Caco-2 (cell line): ENCODE measurements around the gene LAP3. TPM values are rescaled to one million over a fixed set of nuclear protein-coding genes. Genes with fewer than 3 reads are reported as not detected.

Experiments
- BruUV-seq: library from RNA; stranded (reverse); fragments of 400-500 nt; replicated peaks from 2 replicates; lab custom pipeline; 2021; lab: Mats Ljungman, UMichigan
- CTCF ChIA-PET: fragments of 300-600 bp; sonication (Branson Sonifier 250); formaldehyde crosslinking; loops from one replicate; lab custom pipeline; 2022; ENCODE audit warnings: antibody characterized with exemption; lab: Charles Lee
- POLR2A ChIA-PET: fragments of 300-600 bp; sonication (Branson Sonifier 250); formaldehyde crosslinking; loops from one replicate; lab custom pipeline; 2022; ENCODE audit warnings: antibody characterized with exemption; lab: Charles Lee
- DNase-seq, 2 experiments: peaks; one replicate each; pipeline versions ENCODE4 v3.0.0 to v3.0.0-alpha.2; 2020 to 2022
- H3K27me3 ChIP-seq: replicated peaks from 2 replicates; pipeline ENCODE4 v1.6.0; 2011; ENCODE audit warnings: low read length; ENCODE audit not compliant: control insufficient read depth, insufficient read depth
- H3K36me3 ChIP-seq: 2 replicates; pipeline ENCODE4 v1.5.1; 2011; ENCODE audit warnings: low read length; ENCODE audit not compliant: control insufficient read depth, insufficient read depth
- H3K4me1 ChIP-seq: fragments of 250-450 bp; sonication (Bioruptor Pico); 2 replicates; pipeline ENCODE4 v1.5.1; 2020; ENCODE audit warnings: mild to moderate bottlenecking
- H3K4me3 ChIP-seq: 2 replicates; pipeline ENCODE4 v1.5.1; 2011; ENCODE audit warnings: low read depth, mild to moderate bottlenecking, control low read depth, low read length
- H3K9me3 ChIP-seq: fragments of 250-450 bp; sonication (Bioruptor Pico); 2 replicates; pipeline ENCODE4 v1.5.1; 2020; ENCODE audit warnings: mild to moderate bottlenecking, moderate library complexity
- H3K27ac Mint-ChIP-seq: one replicate; pipeline ENCODE4 v1.8.0; 2022; ENCODE audit warnings: mixed read lengths; ENCODE audit not compliant: unreplicated experiment
- H3K27me3 Mint-ChIP-seq: one replicate; pipeline ENCODE4 v1.8.0; 2022; ENCODE audit warnings: mixed read lengths; ENCODE audit not compliant: insufficient read depth, unreplicated experiment
- H3K36me3 Mint-ChIP-seq: one replicate; pipeline ENCODE4 v1.8.0; 2022; ENCODE audit warnings: mild to moderate bottlenecking, mixed read lengths; ENCODE audit not compliant: insufficient read depth, unreplicated experiment
- H3K4me1 Mint-ChIP-seq: one replicate; pipeline ENCODE4 v1.8.0; 2022; ENCODE audit warnings: low read depth, mixed read lengths; ENCODE audit not compliant: unreplicated experiment
- H3K4me3 Mint-ChIP-seq: one replicate; pipeline ENCODE4 v1.8.0; 2022; ENCODE audit warnings: mild to moderate bottlenecking, moderate library complexity, mixed read lengths; ENCODE audit not compliant: unreplicated experiment
- H3K9me3 Mint-ChIP-seq: one replicate; pipeline ENCODE4 v1.8.0; 2022; ENCODE audit warnings: mixed read lengths; ENCODE audit not compliant: unreplicated experiment
- CTCF ChIP-seq, 2 experiments: fragments of 200-600 bp in 1 of 2; IDR thresholded peaks; 1 replicate in 1 of 2; 2 replicates in 1 of 2; pipeline versions ENCODE4 v1.5.1 to v1.8.0; 2011 to 2022; ENCODE audit warnings: antibody characterized with exemption in 1 of 2, control low read depth in 1 of 2, inconsistent platforms in 1 of 2, low read depth in 1 of 2, low read length in 1 of 2, mild to moderate bottlenecking in 1 of 2, moderate library complexity in 1 of 2; ENCODE audit not compliant: insufficient read depth in 1 of 2, severe bottlenecking in 1 of 2, unreplicated experiment in 1 of 2
- intact Hi-C: fragments of 100-400 bp; cut with micrococcal nuclease; formaldehyde crosslinking; loops from one replicate; pipeline ENCODE4 v1.10.0; 2022; ENCODE audit not compliant: unreplicated experiment
- total RNA-seq: library from RNA; stranded (reverse); gene quantifications from 2 replicates; pipeline ENCODE4 v1.2.3, GENCODE V29; 2022

Gene LAP3
- total RNA-seq, 1 experiment from 2014 or later: 62.7 TPM

- H3K4me1 ChIP-seq: peaks cover 16% of the 10 kb centered on the region
- Mint-ChIP-seq H3K27ac (no peak overlapping the region), H3K4me1 (peaks cover 8% of the 10 kb centered on the region), H3K9me3 (no peaks in the 10 kb centered on the region), H3K27me3 (no peaks in the 10 kb centered on the region), H3K4me3 (peak overlapping the region; percentile 84), H3K36me3 (peaks cover 22% of the 10 kb centered on the region)
- intact Hi-C loops: loop anchor here (5.0 kb wide), 1 partner anchor 444 kb away; the partner anchor contains the start of gene LCORL
- no peaks in the 10 kb centered on the region for H3K36me3 ChIP-seq
- no peak for TF ChIP-seq CTCF (IDR thresholded peaks at IDR 0.05; ENCODE audit: insufficient read depth in 1 of 2, low read depth in 1 of 2, low read length in 1 of 2, severe bottlenecking in 1 of 2, unreplicated experiment in 1 of 2)
- H3K4me3 ChIP-seq: peak overlapping the region; percentile 77
- H3K9me3 ChIP-seq: no peaks in the 10 kb centered on the region
- no peaks in the 10 kb centered on the region for H3K27me3 ChIP-seq
- ChIA-PET POLR2A (interaction anchor here (0.6 kb wide), 1 partner anchor 29 kb away, joined by 3 read pairs; no protein-coding TSS in a partner anchor), CTCF (interaction anchor here (1.2 kb wide), 1 partner anchor 29 kb away, joined by 9 read pairs; no protein-coding TSS in a partner anchor)
- BruUV-seq: no TSS peak
- DNase-seq: no peak
Observed at GRCh38 chr4:17578482-17578891, 1.5 kb downstream of the LAP3 start.

- peaks cover 8% of the 10 kb centered on the region for H3K4me1 Mint-ChIP-seq
- Histone ChIP-seq H3K4me3 (no peak overlapping the region), H3K36me3 (no peaks in the 10 kb centered on the region), H3K9me3 (no peaks in the 10 kb centered on the region), H3K27me3 (no peaks in the 10 kb centered on the region), H3K4me1 (peaks cover 14% of the 10 kb centered on the region)
- ChIA-PET POLR2A (no interaction called here), CTCF (no interaction called here)
- no peaks in the 10 kb centered on the region for H3K27me3 Mint-ChIP-seq
- no peak overlapping the region for H3K27ac Mint-ChIP-seq
- BruUV-seq: no TSS peak
- no peaks in the 10 kb centered on the region for H3K9me3 Mint-ChIP-seq
- H3K36me3 Mint-ChIP-seq: peaks cover 34% of the 10 kb centered on the region
- no peak overlapping the region for H3K4me3 Mint-ChIP-seq
- DNase-seq: no peak
- intact Hi-C loops: no loop called here
- TF ChIP-seq CTCF (IDR thresholded peaks at IDR 0.05; ENCODE audit: insufficient read depth in 1 of 2, low read depth in 1 of 2, low read length in 1 of 2, severe bottlenecking in 1 of 2, unreplicated experiment in 1 of 2): no peak
Observed at GRCh38 chr4:17580969-17581368, 4.0 kb downstream of the LAP3 start.

- CTCF ChIA-PET: no interaction called here
- H3K36me3 Mint-ChIP-seq: peaks cover 33% of the 10 kb centered on the region
Observed at GRCh38 chr4:17583276-17583675, 6.3 kb downstream of the LAP3 start.

More at GRCh38 chr4:17583276-17583675, 6.3 kb downstream of the LAP3 start:
- POLR2A ChIA-PET: no interaction called here
- intact Hi-C loops: no loop called here
- H3K27me3 Mint-ChIP-seq: no peaks in the 10 kb centered on the region
- no peaks in the 10 kb centered on the region for H3K9me3 Mint-ChIP-seq
- BruUV-seq: no TSS peak
- no peak for DNase-seq
- Histone ChIP-seq H3K9me3 (no peaks in the 10 kb centered on the region), H3K27me3 (no peaks in the 10 kb centered on the region), H3K4me1 (peaks cover 9% of the 10 kb centered on the region), H3K4me3 (no peak overlapping the region), H3K36me3 (no peaks in the 10 kb centered on the region; the same call in 1 of the 2 replicates)
- H3K27ac Mint-ChIP-seq: no peak overlapping the region
- peaks cover 8% of the 10 kb centered on the region for H3K4me1 Mint-ChIP-seq
- no peak for TF ChIP-seq CTCF (IDR thresholded peaks at IDR 0.05; ENCODE audit: insufficient read depth in 1 of 2, low read depth in 1 of 2, low read length in 1 of 2, severe bottlenecking in 1 of 2, unreplicated experiment in 1 of 2)
- no peak overlapping the region for H3K4me3 Mint-ChIP-seq
